GM18861 (cell line): ENCODE results near the gene TMPRSS3.

Source experiments
- ATAC-seq: cut with Tn5 transposase; IDR thresholded peaks from one replicate; pipeline ENCODE4 v1.9.1; 2021; ENCODE audit not compliant: unreplicated experiment

The TMPRSS3 gene

DNA sequence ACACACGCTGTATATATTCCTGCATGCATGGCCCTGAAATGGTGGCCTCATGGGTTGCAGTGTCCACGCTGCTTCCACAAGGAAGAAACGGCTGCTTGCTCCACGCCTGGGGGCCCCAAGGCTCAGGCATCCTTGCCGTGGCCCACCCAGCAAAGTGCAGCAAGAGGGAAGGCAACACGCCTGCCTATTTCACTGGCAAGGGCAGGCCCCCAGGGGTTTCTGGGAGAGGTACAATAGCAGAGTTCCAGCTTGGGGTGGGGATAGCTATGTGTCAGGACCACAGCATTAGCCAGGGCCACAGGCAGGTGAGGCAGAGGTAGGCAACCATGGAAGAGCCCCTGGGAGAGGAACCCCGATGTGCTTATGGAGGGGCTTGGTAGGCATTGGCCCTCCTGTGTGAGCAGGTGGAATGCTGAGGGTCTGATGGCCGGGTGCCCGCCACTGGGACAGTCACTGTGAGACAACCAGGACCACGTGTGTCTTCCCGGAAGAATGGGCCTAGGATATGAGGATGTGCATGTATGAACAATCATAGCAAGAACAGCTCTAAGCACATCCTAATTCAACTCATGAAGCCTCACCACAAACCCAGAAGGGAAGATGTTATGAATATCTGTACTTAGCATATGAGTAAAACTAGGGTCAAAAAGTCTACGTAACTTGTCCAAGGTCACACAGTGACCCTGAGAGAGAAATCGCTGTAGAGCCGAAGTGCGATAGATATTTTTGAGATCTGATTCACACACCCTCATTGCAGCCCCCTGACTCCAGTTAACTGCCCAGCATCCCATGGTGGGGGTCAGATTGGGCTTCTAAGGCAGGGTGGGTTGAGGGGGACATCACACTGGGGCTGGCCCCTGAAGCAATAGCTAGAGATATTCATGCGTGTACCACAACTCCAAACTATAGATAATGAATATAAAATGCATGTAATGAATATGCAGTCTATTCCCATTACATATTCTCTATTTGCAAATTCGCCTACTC lies 56.8 kb downstream of the TMPRSS3 start:
- ATAC-seq: no peak

DNA sequence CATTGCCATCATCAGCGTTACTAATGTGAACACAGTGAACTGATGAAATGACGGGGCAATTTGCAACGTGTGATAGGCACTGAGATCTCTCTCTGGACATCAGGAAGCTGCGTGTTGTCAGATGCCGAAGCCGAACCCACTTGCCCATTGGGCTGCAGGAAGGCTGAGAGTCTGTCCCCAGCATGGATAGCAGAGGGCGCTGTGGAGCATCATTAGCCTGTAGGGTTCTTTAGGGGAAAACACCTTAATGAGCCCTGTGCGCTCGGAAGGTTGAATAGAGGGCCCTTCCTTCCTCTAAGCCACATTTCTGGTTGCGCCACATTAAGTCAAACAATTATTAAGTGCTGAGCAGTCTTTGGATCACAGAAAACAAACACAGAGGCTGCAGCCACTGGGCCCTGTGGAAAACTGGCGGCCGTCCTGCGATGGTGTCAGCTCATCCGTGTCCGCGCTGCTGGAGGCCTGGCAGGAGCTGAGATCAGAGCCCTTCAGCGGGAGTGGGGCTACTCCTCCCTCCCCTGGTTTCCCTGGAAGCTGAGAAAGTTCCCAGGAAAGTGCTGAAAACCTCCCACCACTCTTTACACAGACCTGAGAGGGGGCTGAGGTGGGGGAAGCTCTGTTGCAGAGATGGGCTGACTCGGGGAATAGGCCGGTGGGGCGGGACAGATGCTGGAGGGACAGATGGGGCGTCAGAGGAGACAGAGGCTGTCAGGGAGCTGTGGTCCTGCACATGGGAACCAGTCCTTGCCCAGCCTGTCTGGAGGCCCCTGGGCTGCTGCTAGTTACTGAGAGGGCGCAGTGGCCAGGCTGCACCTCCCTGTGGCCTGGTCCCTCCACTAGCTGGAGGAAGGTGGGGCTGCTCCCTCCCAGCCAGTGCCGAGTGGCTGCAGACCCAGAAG lies 57.8 kb downstream of the TMPRSS3 start:
- no peak for ATAC-seq

DNA sequence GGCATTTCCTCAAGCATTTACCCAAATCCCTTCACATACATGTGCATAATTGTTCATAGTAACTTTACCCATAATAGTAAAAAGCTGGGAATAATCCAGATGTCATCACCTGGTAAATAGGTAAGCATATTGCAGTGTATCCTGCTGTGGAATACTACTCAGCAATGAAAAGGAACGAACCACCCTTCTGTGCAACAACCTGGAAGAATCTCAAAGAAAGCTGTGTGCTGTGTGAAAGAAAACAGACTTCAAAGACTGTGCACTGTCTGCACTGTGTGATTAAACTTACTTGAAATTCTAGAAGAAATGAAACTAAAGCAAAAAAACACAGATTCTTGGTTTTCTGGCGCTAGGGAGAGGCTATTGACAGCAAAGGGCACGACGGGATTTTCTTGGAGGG lies 58.6 kb downstream of the TMPRSS3 start:
- ATAC-seq: no peak

GRCh38 chr21:42336054-42336453 lies 59.8 kb downstream of the TMPRSS3 start:
- no peak for ATAC-seq

- ATAC-seq: no peak
Observed at GRCh38 chr21:42332557-42333317, 63.1 kb downstream of the TMPRSS3 start.

DNA sequence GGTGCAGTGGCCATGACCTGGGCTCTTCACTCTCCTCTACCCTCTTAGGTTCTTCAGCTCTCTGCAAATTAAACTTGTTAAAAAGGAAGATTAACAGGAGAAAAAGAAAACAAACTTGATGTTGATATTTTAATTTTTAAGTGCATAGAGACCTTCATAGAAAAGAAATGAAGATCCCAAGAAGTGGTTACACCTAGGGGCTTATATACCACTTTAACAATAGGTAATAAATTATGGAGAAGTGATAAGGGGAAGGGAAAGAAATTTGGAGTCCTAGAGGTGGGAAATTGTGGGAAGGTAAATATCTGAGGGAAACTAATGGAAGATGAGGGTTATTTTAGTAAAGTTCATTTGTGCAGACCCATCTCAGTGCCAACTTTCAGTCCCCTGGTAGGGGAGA lies 64.2 kb downstream of the TMPRSS3 start:
- no peak for ATAC-seq

DNA sequence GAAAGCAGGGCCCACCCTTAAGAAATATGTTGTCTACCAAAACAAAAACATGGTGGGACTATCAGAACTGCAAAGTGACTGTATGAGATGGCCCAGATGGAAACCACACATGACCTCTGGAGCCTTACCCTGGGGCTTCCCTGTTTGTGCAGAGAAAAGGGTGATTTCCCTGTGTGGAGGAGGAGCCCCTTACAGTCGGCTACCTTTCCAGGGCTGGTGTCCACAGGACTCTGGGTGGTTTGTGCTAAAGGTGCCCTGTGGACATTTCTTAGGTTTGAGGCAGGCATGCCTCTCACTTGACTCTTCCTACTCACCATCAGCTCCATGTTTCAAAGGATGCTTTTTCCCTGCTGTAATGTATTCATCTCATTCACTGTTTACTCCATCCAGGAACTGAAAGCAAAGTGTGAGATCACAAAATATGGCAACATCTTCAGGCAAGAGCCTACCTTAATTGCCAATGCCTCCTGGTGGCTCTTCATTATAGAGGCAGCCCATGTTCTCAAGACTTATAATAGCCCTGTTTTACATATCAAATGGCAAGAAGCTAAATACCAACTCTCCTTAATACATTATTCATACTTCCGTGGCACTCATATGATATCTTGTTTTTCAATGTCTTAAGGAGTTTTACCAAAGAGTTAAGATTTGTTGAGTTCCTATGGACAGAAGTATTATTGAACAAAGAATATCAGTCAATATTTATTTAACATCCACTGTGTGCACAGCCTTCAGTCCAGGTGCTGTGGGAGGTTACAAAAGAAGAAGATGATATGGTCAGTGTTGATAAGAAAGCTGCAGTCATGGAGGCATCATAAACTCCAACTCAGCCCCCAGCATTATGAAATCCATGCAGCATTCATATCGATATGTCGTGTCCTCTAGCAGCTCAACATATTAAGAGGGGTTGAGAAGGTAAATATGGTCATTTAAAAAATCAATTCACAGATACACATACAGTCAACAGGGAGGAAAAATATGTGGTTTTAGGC lies 65.2 kb downstream of the TMPRSS3 start:
- ATAC-seq: no peak

GRCh38 chr21:42324896-42325295 lies 71.0 kb downstream of the TMPRSS3 start:
- ATAC-seq: no peak
